Esophagus squamous epithelium (tissue), 5 donors: ENCODE measurements around the gene ANGEL2. TPM values are rescaled to one million over a fixed set of nuclear protein-coding genes. Genes with fewer than 3 reads are reported as not detected.

Experiments
- DNase-seq: peaks from one replicate; lab custom pipeline; 2025; lab: John Stamatoyannopoulos, UW
- H3K27ac ChIP-seq, 4 donors: fragments of 200-600 bp; sonication (generic); one replicate each; pipeline ENCODE4 v1.5.1; 2016 to 2019; ENCODE audit warnings: mild to moderate bottlenecking in 1 of 4
- H3K27me3 ChIP-seq, 4 donors: fragments of 200-600 bp; sonication (generic); 1 replicate in 3 of 4; 2 replicates in 1 of 4; pipeline versions ENCODE4 v1.5.1 to v1.6.0; 2017 to 2021; ENCODE audit warnings: antibody characterized with exemption in 1 of 4
- H3K36me3 ChIP-seq, 3 donors: fragments of 200-600 bp; sonication (generic); one replicate each; pipeline ENCODE4 v1.5.1; 2016 to 2019
- H3K4me1 ChIP-seq, 3 donors: fragments of 200-600 bp; sonication (generic); one replicate each; pipeline ENCODE4 v1.5.1; 2017 to 2019
- H3K4me3 ChIP-seq, 4 donors: fragments of 200-600 bp; sonication (generic); 1 replicate in 3 of 4; 2 replicates in 1 of 4; pipeline ENCODE4 v1.5.1; 2016 to 2019; ENCODE audit warnings: mild to moderate bottlenecking in 2 of 4, moderate library complexity in 1 of 4
- H3K9me3 ChIP-seq, 3 donors: fragments of 200-600 bp; sonication (generic); one replicate each; pipeline ENCODE4 v1.5.1; 2016 to 2019
- CTCF ChIP-seq, 6 experiments: fragments of 450-650 bp in 4 of 6; fragments of 200-600 bp in 2 of 6; sonication (generic) in 2 of 6; IDR thresholded peaks; one replicate each; pipeline ENCODE4 v1.5.1; 2016 to 2019; ENCODE audit warnings: antibody characterized with exemption in 6 of 6, mild to moderate bottlenecking in 4 of 6, moderate library complexity in 4 of 6
- POLR2A ChIP-seq, 4 donors: fragments of 450-650 bp; IDR thresholded peaks; one replicate each; pipeline ENCODE4 v1.6.1; 2017; ENCODE audit warnings: antibody characterized with exemption in 4 of 4, mild to moderate bottlenecking in 4 of 4, moderate library complexity in 3 of 4
- WGBS, 2 donors: methylation state at CpG; one replicate each; pipeline ENCODE4 v1.1.5; 2018; 5-methylcytosine and 5-hydroxymethylcytosine counted together
- intact Hi-C: fragments of 100-400 bp; cut with DNase I; formaldehyde crosslinking; loops from one replicate; pipeline ENCODE4 v1.15.0; 2022
- total RNA-seq, 4 donors: library from RNA; depleted of rRNA; stranded (reverse); fragments of >200 nt; gene quantifications; one replicate each; pipeline ENCODE4 v1.1.0, GENCODE V29; 2016
- donor health status: DM: yes; HTN: yes; CAD: no.

The ANGEL2 gene
- total RNA-seq, 4 donors from 2014 or later = 15.8 to 48.3 (median 31.3) TPM

- Histone ChIP-seq H3K4me3 (no peak overlapping the region), H3K27me3 (peaks cover 0 to 18% (median 0%) of the 10 kb centered on the region in 4 donors), H3K36me3 (no peaks in the 10 kb centered on the region), H3K4me1 (peaks cover under 1 to 11% (median under 1%) of the 10 kb centered on the region in 3 donors), H3K9me3 (no peaks in the 10 kb centered on the region), H3K27ac (peak overlapping the region in 3 of 4 donors; percentile 6 to 51 (median 9))
- intact Hi-C loops = no loop called here
- WGBS, 2 donors = 85 to 91% methylated on average over 4 of the region's 4 CpGs
- DNase-seq = no peak
- TF ChIP-seq CTCF (IDR thresholded peaks at IDR 0.05) (no peak), POLR2A (IDR thresholded peaks at IDR 0.05) (no peak)
Observed at GRCh38 chr1:212945463-212946160, 70.1 kb downstream of the ANGEL2 start.

GRCh38 chr1:212945056-212945455, 70.6 kb downstream of the ANGEL2 start:
- no peak overlapping the region for H3K4me3 ChIP-seq
- WGBS, 2 donors = 79 to 88% methylated on average over 2 of the region's 2 CpGs
- H3K9me3 ChIP-seq = no peaks in the 10 kb centered on the region

GRCh38 chr1:212944229-212944901, 71.3 kb downstream of the ANGEL2 start:
- 84 to 87% methylated on average over 3 to 6 of the region's 6 CpGs for WGBS, 2 donors
- H3K36me3 ChIP-seq = no peaks in the 10 kb centered on the region
- no peak overlapping the region for H3K4me3 ChIP-seq
- DNase-seq = no peak
- peak overlapping the region in 2 of 4 donors; percentile 12 to 21 for H3K27ac ChIP-seq
- TF ChIP-seq POLR2A (IDR thresholded peaks at IDR 0.05) (no peak), CTCF (IDR thresholded peaks at IDR 0.05) (no peak)
- H3K4me1 ChIP-seq = no peaks in the 10 kb centered on the region
- H3K9me3 ChIP-seq = no peaks in the 10 kb centered on the region
- H3K27me3 ChIP-seq = peaks cover 0 to 5% (median 0%) of the 10 kb centered on the region in 4 donors
- intact Hi-C loops = no loop called here

More at GRCh38 chr1:212945056-212945455, 70.6 kb downstream of the ANGEL2 start:
- TF ChIP-seq POLR2A (IDR thresholded peaks at IDR 0.05) (no peak), CTCF (IDR thresholded peaks at IDR 0.05) (no peak)
- Histone ChIP-seq H3K4me1 (peaks cover 0 to 5% (median 0%) of the 10 kb centered on the region in 3 donors), H3K27me3 (peaks cover 0 to 12% (median 0%) of the 10 kb centered on the region in 4 donors), H3K27ac (peak overlapping the region in 3 of 4 donors; percentile 9 to 51 (median 21)), H3K36me3 (no peaks in the 10 kb centered on the region)
- no peak for DNase-seq
- intact Hi-C loops = no loop called here

GRCh38 chr1:212943393-212943710, 72.3 kb downstream of the ANGEL2 start:
- Histone ChIP-seq H3K27ac (no peak overlapping the region), H3K36me3 (no peaks in the 10 kb centered on the region), H3K27me3 (no peaks in the 10 kb centered on the region), H3K4me1 (no peaks in the 10 kb centered on the region), H3K4me3 (no peak overlapping the region), H3K9me3 (no peaks in the 10 kb centered on the region)
- WGBS, 2 donors = 84 to 92% methylated on average over 2 to 4 of the region's 4 CpGs
- TF ChIP-seq POLR2A (IDR thresholded peaks at IDR 0.05) (no peak), CTCF (IDR thresholded peaks at IDR 0.05) (no peak)
- DNase-seq = no peak
- intact Hi-C loops = no loop called here
